SH-SY5Y (cell line): ENCODE data around the gene PPP1R11.

Source experiments
- GATA2 ChIP-seq: IDR thresholded peaks from 2 replicates; pipeline ENCODE4 v1.6.1; 2011; ENCODE audit warnings: mild to moderate bottlenecking, low read depth, low read length
- GATA3 ChIP-seq: IDR thresholded peaks from 2 replicates; pipeline ENCODE4 v1.6.1; 2011; ENCODE audit warnings: low read depth, mild to moderate bottlenecking, low read length, moderate library complexity

DNA sequence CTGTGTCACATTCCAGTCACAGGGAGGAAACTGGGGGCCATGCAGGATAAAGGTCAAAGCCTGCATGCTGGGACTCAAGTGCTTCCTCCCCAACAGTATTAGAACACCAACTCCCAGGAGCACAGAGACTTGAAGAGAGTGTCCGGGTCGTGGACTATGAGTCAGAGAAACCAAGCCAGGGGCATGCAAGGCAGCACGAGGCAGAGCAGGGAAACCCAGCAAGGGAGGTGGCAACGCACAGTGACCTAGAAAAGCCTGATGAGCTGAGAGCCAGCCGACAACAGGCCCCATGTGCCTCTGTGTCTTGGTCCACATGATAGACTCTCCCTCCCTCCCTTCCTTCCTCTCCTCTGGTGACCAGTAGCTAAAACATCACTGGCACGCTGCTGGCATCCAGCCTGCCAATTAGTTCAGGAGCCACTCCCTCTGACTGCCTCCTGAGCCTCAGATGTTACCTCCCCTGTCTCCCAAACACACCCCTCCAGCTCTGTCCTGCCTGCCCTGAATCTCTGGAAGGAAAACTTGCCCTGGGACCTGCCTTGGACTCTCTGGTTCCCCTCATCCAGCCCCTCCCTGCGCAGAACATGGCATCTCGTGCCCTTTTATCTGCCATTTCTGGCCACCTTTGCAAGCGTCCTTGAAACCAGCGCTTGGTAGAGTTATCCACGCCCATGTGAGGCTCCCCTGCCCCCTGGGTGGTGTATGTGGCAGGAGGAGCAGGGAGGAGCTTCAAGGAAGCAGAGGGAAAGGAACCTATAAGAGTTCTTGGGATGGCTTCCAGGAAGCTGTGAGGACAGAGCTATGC is 24.8 kb downstream of the PPP1R11 start:
- TF ChIP-seq GATA2 (no peak), GATA3 (no peak)
